LNCaP clone FGC (cell line): ENCODE data around the gene ZNF771.

Source experiments
- DNase-seq: peaks from one replicate; pipeline ENCODE4 v3.0.0-alpha.2; 2011; ENCODE audit warnings: low read depth
- H3K4me3 ChIP-seq: 2 replicates; pipeline ENCODE4 v1.5.1; 2011; ENCODE audit warnings: mild to moderate bottlenecking, low read depth, low read length, control low read depth
- CTCF ChIP-seq: IDR thresholded peaks from 2 replicates; pipeline ENCODE4 v1.5.1; 2012; ENCODE audit warnings: mild to moderate bottlenecking; ENCODE audit not compliant: control insufficient read depth, insufficient read depth; ENCODE audit errors: extremely low read depth

Gene ZNF771

GRCh38 chr16:30380072-30380802 is 27.2 kb upstream of the ZNF771 start:
- TF ChIP-seq CTCF, result no peak
- no peak for DNase-seq
- no peak overlapping the region for H3K4me3 ChIP-seq

GRCh38 chr16:30380803-30381208 is 26.6 kb upstream of the ZNF771 start:
- no peak overlapping the region for H3K4me3 ChIP-seq
- no peak for DNase-seq
- no peak for TF ChIP-seq CTCF

GRCh38 chr16:30381291-30382041 is 25.9 kb upstream of the ZNF771 start:
- TF ChIP-seq CTCF, result no peak
- no peak for DNase-seq

GRCh38 chr16:30382111-30382881 is 25.1 kb upstream of the ZNF771 start, which contains the start of gene SEPTIN1:
Gene SEPTIN1 (minus strand): TSS chr16:30382561. CDS start chr16:30382542, 19 bp downstream.
- no peak within 1 kb of the TSS for H3K4me3 ChIP-seq
- no peak for TF ChIP-seq CTCF
- DNase-seq, result no peak

More at GRCh38 chr16:30381291-30382041, 25.9 kb upstream of the ZNF771 start:
- no peak overlapping the region for H3K4me3 ChIP-seq

GRCh38 chr16:30383521-30383920 is 23.9 kb upstream of the ZNF771 start:
- DNase-seq, result no peak
- H3K4me3 ChIP-seq, result no peak overlapping the region
- TF ChIP-seq CTCF, result no peak

GRCh38 chr16:30394592-30395154 is 12.7 kb upstream of the ZNF771 start:
- peak overlapping the region; percentile 60 for H3K4me3 ChIP-seq
- no peak for TF ChIP-seq CTCF
- DNase-seq, result no peak
